B cell (primary cell): ENCODE measurements around the gene TUBAL3. TPM values are rescaled to one million over a fixed set of nuclear protein-coding genes. Genes with fewer than 3 reads are reported as not detected.

Experiments used
- ATAC-seq: fragments of 200-7000 bp; cut with Tn5 transposase; one replicate; pipeline ENCODE4 v1.10.0; 2021; ENCODE audit warnings: low read depth, mild to moderate bottlenecking, moderate number of reproducible peaks, moderate library complexity
- CTCF ChIA-PET: fragments of 350-600 bp; sonication (Branson Sonifier 250); formaldehyde crosslinking; loops from one replicate; lab custom pipeline; 2021; ENCODE audit warnings: antibody characterized with exemption, inconsistent platforms; lab: Charles Lee
- POLR2A ChIA-PET: fragments of 350-600 bp; sonication (Branson Sonifier 250); formaldehyde crosslinking; loops from one replicate; lab custom pipeline; 2021; ENCODE audit warnings: antibody characterized with exemption; lab: Charles Lee
- DNase-seq: peaks from one replicate; pipeline ENCODE4 v3.0.0; 2013
- H2AFZ ChIP-seq: 2 replicates; pipeline ENCODE4 v1.6.1; 2012; ENCODE audit warnings: mild to moderate bottlenecking, low read depth, low read length; ENCODE audit not compliant: insufficient read depth, poor library complexity, severe bottlenecking
- H3K27ac ChIP-seq, 2 donors: 1 replicate in 1 of 2; 2 replicates in 1 of 2; pipeline ENCODE4 v1.5.1; 2012 to 2013; ENCODE audit warnings: low read length in 2 of 2, mild to moderate bottlenecking in 2 of 2, moderate library complexity in 1 of 2
- H3K27me3 ChIP-seq, 4 experiments: fragments of 200-600 bp in 1 of 4; sonication (generic) in 1 of 4; replicated peaks in 1 of 4; 1 replicate in 2 of 4; 2 replicates in 2 of 4; pipeline versions ENCODE4 v1.6.1 to v1.7.0; 2013 to 2016; ENCODE audit warnings: low read length in 3 of 4, mild to moderate bottlenecking in 2 of 4, mixed read lengths in 1 of 4, moderate library complexity in 1 of 4; ENCODE audit not compliant: insufficient read depth in 4 of 4, control insufficient read depth in 3 of 4; ENCODE audit errors: control extremely low read depth in 1 of 4
- H3K36me3 ChIP-seq, 2 experiments: replicated peaks in 1 of 2; 1 replicate in 1 of 2; 2 replicates in 1 of 2; pipeline versions ENCODE4 v1.6.1 to v1.7.1; 2013; ENCODE audit warnings: low read length in 1 of 2; ENCODE audit not compliant: insufficient read depth in 2 of 2, control insufficient read depth in 1 of 2; ENCODE audit errors: control extremely low read depth in 1 of 2, extremely low read depth in 1 of 2
- H3K4me1 ChIP-seq, 2 donors: fragments of 200-600 bp in 1 of 2; sonication (generic) in 1 of 2; 1 replicate in 1 of 2; 2 replicates in 1 of 2; pipeline versions ENCODE4 v1.5.1 to v1.6.1; 2013 to 2017; ENCODE audit warnings: low read length in 2 of 2; ENCODE audit not compliant: control insufficient read depth in 2 of 2, insufficient read depth in 2 of 2
- H3K4me2 ChIP-seq: replicated peaks from 2 replicates; pipeline ENCODE3; 2012; ENCODE audit warnings: mild to moderate bottlenecking, low read depth, low read length; ENCODE audit not compliant: poor library complexity, severe bottlenecking
- H3K4me3 ChIP-seq, 5 experiments: fragments of 200-600 bp in 1 of 5; sonication (generic) in 1 of 5; 1 replicate in 3 of 5; 2 replicates in 2 of 5; pipeline versions ENCODE4 v1.5.1 to v1.7.0; 2011 to 2016; ENCODE audit warnings: low read length in 4 of 5, mild to moderate bottlenecking in 4 of 5, low read depth in 2 of 5, control low read depth in 1 of 5, moderate library complexity in 1 of 5; ENCODE audit not compliant: insufficient read depth in 1 of 5; ENCODE audit errors: control extremely low read depth in 1 of 5, extremely low read depth in 1 of 5
- H3K79me2 ChIP-seq: fragments of 200-600 bp; sonication (generic); one replicate; pipeline ENCODE4 v1.6.0; 2016; ENCODE audit warnings: low read length; ENCODE audit not compliant: control insufficient read depth, insufficient read depth
- H3K9ac ChIP-seq: fragments of 200-600 bp; sonication (generic); 2 replicates; pipeline ENCODE4 v1.6.1; 2017; ENCODE audit warnings: mild to moderate bottlenecking, low read length, moderate library complexity
- H3K9me3 ChIP-seq, 3 donors: one replicate each; pipeline versions ENCODE4 v1.6.1 to v1.7.1; 2013; ENCODE audit warnings: low read length in 2 of 3; ENCODE audit not compliant: control insufficient read depth in 2 of 3, insufficient read depth in 1 of 3; ENCODE audit errors: control extremely low read depth in 1 of 3
- H4K20me1 ChIP-seq: 2 replicates; pipeline ENCODE4 v1.6.0; 2012; ENCODE audit warnings: mild to moderate bottlenecking, low read length; ENCODE audit not compliant: insufficient read depth, control insufficient read depth, poor library complexity, severe bottlenecking
- H3K27ac Mint-ChIP-seq: one replicate; pipeline ENCODE4 v1.8.0; 2021; ENCODE audit warnings: mixed read lengths
- H3K27me3 Mint-ChIP-seq: one replicate; pipeline ENCODE4 v1.8.0; 2021; ENCODE audit warnings: mixed read lengths
- H3K4me1 Mint-ChIP-seq: one replicate; pipeline ENCODE4 v1.8.0; 2021; ENCODE audit warnings: mixed read lengths
- H3K4me3 Mint-ChIP-seq: one replicate; pipeline ENCODE4 v1.8.0; 2021; ENCODE audit warnings: mixed read lengths
- H3K9me3 Mint-ChIP-seq: one replicate; pipeline ENCODE4 v1.8.0; 2022; ENCODE audit warnings: mixed read lengths; ENCODE audit not compliant: insufficient read depth
- CTCF ChIP-seq: fragments of 200-600 bp; IDR thresholded peaks from one replicate; pipeline ENCODE4 v1.8.0; 2022; ENCODE audit warnings: antibody characterized with exemption, mild to moderate bottlenecking
- EZH2 ChIP-seq: IDR thresholded peaks from 2 replicates; pipeline ENCODE4 v1.6.1; 2012; ENCODE audit warnings: borderline replicate concordance, low read depth, mild to moderate bottlenecking, moderate library complexity, low read length; ENCODE audit not compliant: insufficient read depth, poor library complexity, severe bottlenecking
- WGBS: methylation state at CpG from one replicate; pipeline ENCODE4 v1.1.5; 2013; ENCODE audit warnings: missing lambda C conversion rate; ENCODE audit not compliant: insufficient coverage; 5-methylcytosine and 5-hydroxymethylcytosine counted together
- intact Hi-C: fragments of 100-400 bp; cut with micrococcal nuclease; formaldehyde crosslinking; loops from one replicate; pipeline ENCODE4 v1.10.0; 2022
- polyA plus RNA-seq: library from polyadenylated mRNA; depleted of rRNA; stranded (reverse); fragments of >200 nt; gene quantifications from 2 replicates; pipeline ENCODE4 v1.2.3, GENCODE V29; 2012
- total RNA-seq, 2 donors: library from RNA; stranded (reverse); fragments of 120-200 nt in 1 of 2; gene quantifications; 1 replicate in 1 of 2; 2 replicates in 1 of 2; pipeline versions ENCODE4 v1.2.3 to v1.2.4, GENCODE V29; 2013 to 2022

TUBAL3 gene
- total and polyA plus RNA-seq, 2 donors (not counting 1 experiment from before 2014, with no cell fraction given) = not detected

- no peak within 1 kb of the TSS for H3K27ac Mint-ChIP-seq
- CTCF ChIA-PET = no interaction called here
- intact Hi-C loops = loop anchor here (2.0 kb wide), 1 partner anchor 34 kb away; no protein-coding TSS in a partner anchor
These were observed 7.8 kb upstream of the TUBAL3 start, which contains the start of gene NET1 for GRCh38 chr10:5412277-5412941. NET1 (plus strand) TSS chr10:5412557; CDS start chr10:5412693, 136 bp downstream.

More at GRCh38 chr10:5412277-5412941, 7.8 kb upstream of the TUBAL3 start, which contains the start of gene NET1:
- H3K27ac ChIP-seq = no peak within 1 kb of the TSS
- no peaks in the 10 kb centered on the region for H3K9me3 Mint-ChIP-seq
- WGBS = under 1% methylated on average over 41 of the region's 48 CpGs
- H2AFZ ChIP-seq = peak within 1 kb of the TSS; percentile 90
- peak; percentile 84 for ATAC-seq
- peaks cover 8 to 9% of the 10 kb centered on the region in 2 donors for H3K4me1 ChIP-seq
- H3K4me1 Mint-ChIP-seq = peaks cover 4% of the 10 kb centered on the region
- peak within 1 kb of the TSS; percentile 90 for H3K4me3 Mint-ChIP-seq
- H3K27me3 ChIP-seq = peaks cover 0 to 16% (median 3%) of the 10 kb centered on the region in 4 experiments
- peak within 1 kb of the TSS; percentile 93 for H3K4me2 ChIP-seq
- peak; percentile 75 for DNase-seq
- no peaks in the 10 kb centered on the region for H3K79me2 ChIP-seq
- peaks cover 17% of the 10 kb centered on the region for H3K27me3 Mint-ChIP-seq
- no peaks in the 10 kb centered on the region for H4K20me1 ChIP-seq
- POLR2A ChIA-PET = interaction anchor here (0.5 kb wide), 1 partner anchor 279 kb away, joined by 3 read pairs; no protein-coding TSS in a partner anchor
- peak within 1 kb of the TSS; percentile 77 for H3K9ac ChIP-seq
- peak within 1 kb of the TSS; percentile 51 to 78 (median 67) for H3K4me3 ChIP-seq
- TF ChIP-seq CTCF = no peak
- no peak for TF ChIP-seq EZH2
- H3K36me3 ChIP-seq = no peaks in the 10 kb centered on the region
- H3K9me3 ChIP-seq = peaks cover 0 to 7% (median 0%) of the 10 kb centered on the region in 3 donors
